ENCODE results near the gene RUBCNL. TPM values are rescaled to one million over a fixed set of nuclear protein-coding genes. Genes with fewer than 3 reads are reported as not detected.

Gene RUBCNL
- polyA plus RNA-seq, 3 donors, result 1.5 to 14.5 (median 2.8) TPM

- Histone ChIP-seq H3K4me2 (replicated peaks; ENCODE audit: extremely low read depth, low read length, poor library complexity, severe bottlenecking) (no peak overlapping the region), H3K27ac (ENCODE audit: low read depth in 1 of 2, low read length in 2 of 2) (no peak overlapping the region), H4K20me1 (ENCODE audit: insufficient read depth, low read length) (no peaks in the 10 kb centered on the region), H3K79me2 (ENCODE audit: insufficient read depth, low read length) (no peaks in the 10 kb centered on the region), H2AFZ (ENCODE audit: insufficient read depth, low read depth, low read length, poor library complexity, severe bottlenecking) (no peak overlapping the region), H3K36me3 (replicated peaks in 1 of 2; ENCODE audit: control insufficient read depth in 1 of 2, insufficient read depth in 2 of 2, low read length in 2 of 2) (no peaks in the 10 kb centered on the region), H3K27me3 (ENCODE audit: control insufficient read depth in 2 of 2, insufficient read depth in 2 of 2, low read length in 2 of 2) (no peaks in the 10 kb centered on the region), H3K4me3 (replicated peaks in 1 of 3; ENCODE audit: low read depth in 2 of 3, low read length in 3 of 3) (no peak overlapping the region), H3K9ac (ENCODE audit: insufficient read depth, low read length, poor library complexity, severe bottlenecking) (no peak overlapping the region), H3K4me1 (ENCODE audit: control insufficient read depth in 1 of 2, insufficient read depth in 2 of 2, low read length in 2 of 2) (peaks cover 27 to 29% of the 10 kb centered on the region in 2 donors), H3K9me3 (replicated peaks in 1 of 2; ENCODE audit: control insufficient read depth in 1 of 2, insufficient read depth in 1 of 2, low read length in 2 of 2) (peaks cover 0 to 6% of the 10 kb centered on the region in 2 donors)
- intact Hi-C loops (cut with micrococcal nuclease), result no loop called here
- DNase-seq, result peak in 2 of 3 donors; percentile 12 to 32
- no peak overlapping the region for H3K4me3 Mint-ChIP-seq
- WGBS (ENCODE audit: insufficient coverage), result no CpG with 5 or more reads among the region's 1 CpG
- H3K36me3 Mint-ChIP-seq, result peaks cover 6 to 9% of the 10 kb centered on the region in 2 donors
- peaks cover 34% of the 10 kb centered on the region for H3K4me1 Mint-ChIP-seq
- peak overlapping the region in 2 of 7 donors; percentile 6 to 74 for H3K27ac Mint-ChIP-seq
- H3K27me3 Mint-ChIP-seq (ENCODE audit: low read depth in 3 of 3), result peaks cover 0 to 4% (median 0%) of the 10 kb centered on the region in 3 donors
- no peak for TF ChIP-seq CTCF (IDR thresholded peaks at IDR 0.05)
- peaks cover 5 to 23% (median 14%) of the 10 kb centered on the region in 7 donors for H3K9me3 Mint-ChIP-seq
Measured at GRCh38 chr13:46310066-46310465, 77.0 kb downstream of the RUBCNL start.

GRCh38 chr13:46307554-46307953 is 79.5 kb downstream of the RUBCNL start:
- H2AFZ ChIP-seq (ENCODE audit: insufficient read depth, low read depth, low read length, poor library complexity, severe bottlenecking), result no peak overlapping the region
- no peaks in the 10 kb centered on the region for H3K27me3 ChIP-seq (ENCODE audit: control insufficient read depth in 2 of 2, insufficient read depth in 2 of 2, low read length in 2 of 2)
- peak in 1 of 3 donors; percentile 50 for DNase-seq
- H3K4me2 ChIP-seq (replicated peaks; ENCODE audit: extremely low read depth, low read length, poor library complexity, severe bottlenecking), result no peak overlapping the region
- H3K36me3 ChIP-seq (replicated peaks in 1 of 2; ENCODE audit: control insufficient read depth in 1 of 2, insufficient read depth in 2 of 2, low read length in 2 of 2), result no peaks in the 10 kb centered on the region
- peaks cover 5 to 23% (median 14%) of the 10 kb centered on the region in 7 donors for H3K9me3 Mint-ChIP-seq
- no peak overlapping the region for H3K4me3 ChIP-seq (replicated peaks in 1 of 3; ENCODE audit: low read depth in 2 of 3, low read length in 3 of 3)
- H3K27ac Mint-ChIP-seq, result peak overlapping the region in 1 of 7 donors; percentile 37
- no peak for TF ChIP-seq CTCF (IDR thresholded peaks at IDR 0.05)
- peaks cover 0 to 4% (median 0%) of the 10 kb centered on the region in 3 donors for H3K27me3 Mint-ChIP-seq (ENCODE audit: low read depth in 3 of 3)
- peaks cover 26% of the 10 kb centered on the region in 2 donors for H3K4me1 ChIP-seq (ENCODE audit: control insufficient read depth in 1 of 2, insufficient read depth in 2 of 2, low read length in 2 of 2)
- H3K4me3 Mint-ChIP-seq, result no peak overlapping the region
- no peak overlapping the region for H3K9ac ChIP-seq (ENCODE audit: insufficient read depth, low read length, poor library complexity, severe bottlenecking)
- no peaks in the 10 kb centered on the region for H3K79me2 ChIP-seq (ENCODE audit: insufficient read depth, low read length)
- no peak overlapping the region for H3K27ac ChIP-seq (ENCODE audit: low read depth in 1 of 2, low read length in 2 of 2)
- WGBS (ENCODE audit: insufficient coverage), result no CpG with 5 or more reads among the region's 1 CpG
- H3K36me3 Mint-ChIP-seq, result peaks cover 6 to 9% of the 10 kb centered on the region in 2 donors
- intact Hi-C loops (cut with micrococcal nuclease), result no loop called here
- peaks cover 38% of the 10 kb centered on the region for H3K4me1 Mint-ChIP-seq
- peaks cover 0 to 6% of the 10 kb centered on the region in 2 donors for H3K9me3 ChIP-seq (replicated peaks in 1 of 2; ENCODE audit: control insufficient read depth in 1 of 2, insufficient read depth in 1 of 2, low read length in 2 of 2)
- H4K20me1 ChIP-seq (ENCODE audit: insufficient read depth, low read length), result no peaks in the 10 kb centered on the region

All from CD14-positive monocyte (primary cell).